ENCODE measurements around the gene ROMO1. TPM values are rescaled to one million over a fixed set of nuclear protein-coding genes. Genes with fewer than 3 reads are reported as not detected.
A peak's percentile ranks its signal among the peaks of the same experiment; 100 is the strongest.

The ROMO1 gene
- total and polyA plus RNA-seq, 12 donors, result 50.1 to 1,321 (median 282) TPM

GRCh38 chr20:35697696-35698297 lies 1.4 kb upstream of the ROMO1 start:
- WGBS, 4 donors, result 49 to 62% (median 59%) methylated on average over 7 to 9 of the region's 9 CpGs
- peak in 2 of 7 donors; percentile 13 to 50 for DNase-seq
- TF ChIP-seq, protein P1, sequence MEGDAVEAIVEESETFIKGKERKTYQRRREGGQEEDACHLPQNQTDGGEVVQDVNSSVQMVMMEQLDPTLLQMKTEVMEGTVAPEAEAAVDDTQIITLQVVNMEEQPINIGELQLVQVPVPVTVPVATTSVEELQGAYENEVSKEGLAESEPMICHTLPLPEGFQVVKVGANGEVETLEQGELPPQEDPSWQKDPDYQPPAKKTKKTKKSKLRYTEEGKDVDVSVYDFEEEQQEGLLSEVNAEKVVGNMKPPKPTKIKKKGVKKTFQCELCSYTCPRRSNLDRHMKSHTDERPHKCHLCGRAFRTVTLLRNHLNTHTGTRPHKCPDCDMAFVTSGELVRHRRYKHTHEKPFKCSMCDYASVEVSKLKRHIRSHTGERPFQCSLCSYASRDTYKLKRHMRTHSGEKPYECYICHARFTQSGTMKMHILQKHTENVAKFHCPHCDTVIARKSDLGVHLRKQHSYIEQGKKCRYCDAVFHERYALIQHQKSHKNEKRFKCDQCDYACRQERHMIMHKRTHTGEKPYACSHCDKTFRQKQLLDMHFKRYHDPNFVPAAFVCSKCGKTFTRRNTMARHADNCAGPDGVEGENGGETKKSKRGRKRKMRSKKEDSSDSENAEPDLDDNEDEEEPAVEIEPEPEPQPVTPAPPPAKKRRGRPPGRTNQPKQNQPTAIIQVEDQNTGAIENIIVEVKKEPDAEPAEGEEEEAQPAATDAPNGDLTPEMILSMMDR (IDR thresholded peaks at IDR 0.05), result no peak
- TF ChIP-seq POLR2A (IDR thresholded peaks at IDR 0.05), result no peak
- Histone ChIP-seq H3K4me1 (replicated peaks in 1 of 2) (peaks cover 10 to 41% of the 10 kb centered on the region in 2 donors), H3K4me3 (peak overlapping the region in 1 of 4 donors; percentile 83), H3K9me3 (replicated peaks in 1 of 3) (no peaks in the 10 kb centered on the region), H3K36me3 (replicated peaks in 1 of 2) (peaks cover 0 to 46% of the 10 kb centered on the region in 2 donors), H3K27ac (peak overlapping the region in 2 of 5 donors; percentile 92 to 93), H3K27me3 (no peaks in the 10 kb centered on the region)
- intact Hi-C loops (cut with DNase I), result loop anchor here in 1 of 2 donors (10.0 kb wide), 1 partner anchor 233 kb away; no protein-coding TSS in a partner anchor

DNA sequence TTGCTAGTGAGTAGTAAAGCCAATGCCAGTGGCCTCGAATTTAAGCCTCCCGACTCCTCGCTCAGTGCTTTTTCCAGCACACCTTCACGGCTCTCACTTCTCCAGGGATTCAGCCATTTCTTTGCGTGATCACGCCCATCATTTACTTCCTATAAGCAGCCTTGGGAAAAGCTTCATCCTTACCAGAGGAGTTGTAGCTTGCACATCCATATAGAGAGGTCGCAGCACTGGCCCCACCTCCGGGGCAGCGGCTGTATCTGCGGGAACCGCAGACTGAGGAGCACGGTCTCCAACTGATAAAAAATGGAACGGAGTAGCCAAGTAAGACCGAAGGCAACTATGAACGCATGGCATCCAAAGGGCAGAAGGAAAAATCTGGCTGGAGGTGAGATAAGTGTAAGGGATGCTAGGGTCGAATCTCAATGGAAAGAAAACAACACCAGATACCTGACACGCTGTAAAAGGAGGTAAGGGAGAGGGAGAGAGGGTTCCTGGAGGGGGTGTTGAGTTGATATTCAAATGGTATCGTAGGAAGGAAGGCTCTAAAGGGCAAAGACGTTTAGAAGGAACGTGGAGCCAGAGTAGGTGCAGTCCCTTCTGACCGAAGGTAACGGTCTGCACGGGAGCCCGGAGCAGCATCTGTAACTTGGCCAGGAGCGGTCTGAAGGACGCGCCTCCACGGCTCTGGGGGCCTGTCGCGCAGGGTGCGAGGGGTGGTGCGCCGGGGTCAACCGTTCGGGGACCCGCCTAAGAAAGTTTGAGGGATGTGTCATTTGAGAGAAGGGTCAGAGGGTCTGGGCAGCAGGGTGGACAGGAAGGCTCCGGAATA lies 693 bp upstream of the ROMO1 start:
- H3K36me3 ChIP-seq (replicated peaks in 1 of 2), result peaks cover 0 to 46% of the 10 kb centered on the region in 2 donors

GRCh38 chr20:35699957-35700624 lies 886 bp downstream of the ROMO1 start:
- peak overlapping the region in 3 of 4 donors; percentile 83 to 90 (median 87) for H3K4me3 ChIP-seq

More for the DNA sequence above, 693 bp upstream of the ROMO1 start:
- peak in 5 of 7 donors; percentile 19 to 51 (median 27) for DNase-seq
- intact Hi-C loops (cut with DNase I), result loop anchor here in 1 of 2 donors (10.0 kb wide), 1 partner anchor 234 kb away; no protein-coding TSS in a partner anchor
- H3K9me3 ChIP-seq (replicated peaks in 1 of 3), result no peaks in the 10 kb centered on the region
- H3K27me3 ChIP-seq, result no peaks in the 10 kb centered on the region
- peak overlapping the region in 4 of 5 donors; percentile 83 to 93 (median 92) for H3K27ac ChIP-seq
- H3K4me1 ChIP-seq (replicated peaks in 1 of 2), result peaks cover 10 to 47% of the 10 kb centered on the region in 2 donors
- peak overlapping the region; percentile 83 to 90 (median 86) for H3K4me3 ChIP-seq
- 4 to 8% (median 4%) methylated on average over 32 to 37 of the region's 37 CpGs for WGBS, 4 donors
- TF ChIP-seq, protein P1 (IDR thresholded peaks at IDR 0.05), result no peak
- no peak for TF ChIP-seq POLR2A (IDR thresholded peaks at IDR 0.05)

More at GRCh38 chr20:35699957-35700624, 886 bp downstream of the ROMO1 start:
- no peak for TF ChIP-seq POLR2A (IDR thresholded peaks at IDR 0.05)
- TF ChIP-seq, protein P1 (IDR thresholded peaks at IDR 0.05), result no peak
- intact Hi-C loops (cut with DNase I), result loop anchor here in 1 of 2 donors (10.0 kb wide), 1 partner anchor 235 kb away; no protein-coding TSS in a partner anchor
- 14 to 22% (median 18%) methylated on average over 6 of the region's 6 CpGs for WGBS, 4 donors
- DNase-seq, result no peak
- H3K9me3 ChIP-seq (replicated peaks in 1 of 3), result no peaks in the 10 kb centered on the region
- peaks cover 0 to 46% of the 10 kb centered on the region in 2 donors for H3K36me3 ChIP-seq (replicated peaks in 1 of 2)
- peak overlapping the region in 4 of 5 donors; percentile 83 to 93 (median 92) for H3K27ac ChIP-seq
- no peaks in the 10 kb centered on the region for H3K27me3 ChIP-seq
- peaks cover 10 to 50% of the 10 kb centered on the region in 2 donors for H3K4me1 ChIP-seq (replicated peaks in 1 of 2)

Data from adrenal gland (tissue), 12 donors.